SK-N-DZ (cell line): ENCODE results near the gene KIAA1671.

Experiments used
- DNase-seq: peaks from one replicate; pipeline ENCODE4 v3.0.0-alpha.2; 2015; ENCODE audit warnings: low spot score

KIAA1671 gene

GRCh38 chr22:25110846-25111578, 158.5 kb downstream of the KIAA1671 start:
- DNase-seq, result peak; percentile 80

GRCh38 chr22:25111579-25112517, 159.3 kb downstream of the KIAA1671 start:
- DNase-seq, result no peak

DNA sequence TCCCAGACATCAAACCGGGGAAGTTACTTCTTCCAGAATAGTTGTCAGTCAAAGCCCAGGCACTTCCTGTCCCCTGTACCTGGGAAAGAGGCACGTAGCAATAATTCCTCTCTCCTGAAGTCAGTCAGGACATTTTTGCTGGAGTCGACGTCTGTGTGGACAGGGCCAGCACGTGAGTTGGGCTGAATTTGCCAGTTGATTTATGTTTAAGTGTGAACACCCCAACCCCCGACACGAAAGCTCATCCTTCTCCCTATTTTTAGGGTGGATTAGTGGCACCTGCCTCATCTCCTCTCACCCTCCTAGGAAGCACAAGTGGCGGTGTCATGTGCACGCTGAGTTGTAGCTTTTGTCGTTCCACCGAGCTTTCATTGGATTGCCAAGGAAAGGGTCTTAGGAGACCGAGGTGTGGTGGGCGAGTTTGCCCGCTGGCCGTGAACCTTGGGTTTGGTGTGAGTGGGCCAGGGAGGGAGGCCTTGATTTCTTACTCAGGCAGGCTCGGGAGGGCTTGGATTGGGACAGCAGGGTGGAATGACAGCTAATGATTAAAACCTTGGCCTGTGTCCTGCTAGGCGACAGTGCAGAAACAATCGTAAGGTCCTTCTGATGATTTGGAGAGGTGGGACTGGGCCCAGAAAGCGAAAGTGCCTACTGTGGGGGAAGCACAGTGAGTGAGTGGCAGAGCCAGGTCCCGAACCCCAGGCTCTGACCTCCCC, 160.2 kb downstream of the KIAA1671 start:
- no peak for DNase-seq

DNA sequence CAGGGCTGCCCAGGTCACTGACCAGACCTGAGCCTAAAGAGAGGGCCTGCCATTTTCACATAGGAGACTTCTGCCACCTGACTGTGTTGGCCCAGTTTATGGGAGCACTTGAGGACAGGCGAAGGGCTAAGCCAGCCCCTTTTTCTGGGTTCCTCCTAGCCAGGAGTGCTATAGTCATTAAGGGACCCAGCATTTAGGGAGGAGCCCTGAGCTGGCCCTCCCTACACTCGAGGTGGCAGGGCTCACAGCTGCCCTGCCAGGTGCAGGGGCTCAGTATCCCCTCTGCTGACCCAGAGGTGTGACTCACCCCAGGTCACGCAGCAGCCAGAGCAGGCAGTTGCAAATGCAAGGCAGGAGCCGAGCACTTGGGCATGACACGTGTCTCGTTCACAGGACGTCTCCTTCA, 160.8 kb downstream of the KIAA1671 start:
- DNase-seq, result no peak

DNA sequence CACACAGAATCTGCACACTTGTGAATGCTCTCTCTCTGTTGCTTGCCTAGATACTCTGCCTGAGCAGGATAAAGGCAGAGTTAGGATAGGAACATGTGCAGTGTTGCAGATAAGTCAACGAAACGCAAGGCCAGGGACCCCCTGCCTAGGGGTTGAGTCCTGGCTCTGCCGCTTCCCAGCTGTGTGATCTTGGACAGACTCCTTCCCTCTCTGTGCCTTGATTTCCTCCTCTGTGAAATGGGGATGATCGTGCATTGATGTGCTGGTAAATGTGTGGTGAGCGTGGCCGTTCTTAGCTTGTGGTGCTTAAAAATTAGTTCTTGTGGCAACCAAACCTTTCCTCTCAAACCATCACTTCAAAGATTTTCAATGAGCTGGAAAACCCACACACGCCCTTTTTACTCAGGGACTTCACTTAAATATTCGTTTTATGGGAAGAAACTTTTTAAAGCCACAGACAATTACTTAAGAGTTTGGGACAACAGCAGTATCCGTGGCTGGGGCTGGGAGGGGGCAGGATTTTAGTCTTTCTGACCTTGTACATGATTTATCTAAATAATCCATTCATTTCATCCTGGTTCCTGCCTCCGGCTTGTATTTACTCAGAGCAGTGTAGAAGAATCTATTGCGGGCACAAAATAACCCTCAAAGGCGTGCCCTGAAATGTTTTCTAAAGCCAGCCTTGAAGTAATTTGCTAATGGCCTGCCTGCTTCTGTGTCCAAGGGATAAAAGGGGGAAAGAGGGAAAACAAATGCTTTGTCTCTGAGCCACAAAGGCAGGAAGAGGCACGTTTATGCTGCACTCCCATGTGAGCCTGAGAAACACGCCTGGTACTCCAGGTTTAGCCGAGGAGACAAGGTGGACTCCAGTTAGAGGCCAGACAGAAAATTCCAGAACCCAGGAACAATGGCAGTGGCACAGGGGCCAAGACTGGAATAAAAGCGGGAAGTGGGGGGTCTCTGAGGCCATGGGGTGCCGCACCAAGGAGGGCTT, 162.2 kb downstream of the KIAA1671 start:
- DNase-seq, result no peak

DNA sequence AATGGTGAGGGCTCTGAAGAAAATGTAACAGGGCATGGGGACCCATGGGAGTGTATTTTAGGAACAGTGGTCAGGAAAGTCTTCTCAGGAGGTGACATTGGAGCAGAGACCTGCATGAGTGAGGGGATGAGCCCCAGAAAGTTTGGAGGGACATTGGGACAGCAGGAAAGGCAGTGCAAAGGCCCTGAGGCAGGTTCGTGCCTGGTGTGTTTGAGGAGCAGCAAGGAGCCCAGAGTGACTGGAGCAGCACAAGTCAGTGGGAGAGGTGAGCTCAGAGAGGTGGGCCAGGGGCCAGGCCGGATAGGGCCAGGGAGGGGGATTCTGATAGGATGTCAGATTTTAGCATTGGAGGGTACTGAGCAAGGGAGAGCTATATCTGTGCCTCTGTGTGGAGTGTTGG, 167.1 kb downstream of the KIAA1671 start:
- DNase-seq, result no peak

GRCh38 chr22:25120093-25120561, 167.6 kb downstream of the KIAA1671 start:
- DNase-seq, result no peak

GRCh38 chr22:25120761-25121212, 168.3 kb downstream of the KIAA1671 start:
- DNase-seq, result no peak

DNA sequence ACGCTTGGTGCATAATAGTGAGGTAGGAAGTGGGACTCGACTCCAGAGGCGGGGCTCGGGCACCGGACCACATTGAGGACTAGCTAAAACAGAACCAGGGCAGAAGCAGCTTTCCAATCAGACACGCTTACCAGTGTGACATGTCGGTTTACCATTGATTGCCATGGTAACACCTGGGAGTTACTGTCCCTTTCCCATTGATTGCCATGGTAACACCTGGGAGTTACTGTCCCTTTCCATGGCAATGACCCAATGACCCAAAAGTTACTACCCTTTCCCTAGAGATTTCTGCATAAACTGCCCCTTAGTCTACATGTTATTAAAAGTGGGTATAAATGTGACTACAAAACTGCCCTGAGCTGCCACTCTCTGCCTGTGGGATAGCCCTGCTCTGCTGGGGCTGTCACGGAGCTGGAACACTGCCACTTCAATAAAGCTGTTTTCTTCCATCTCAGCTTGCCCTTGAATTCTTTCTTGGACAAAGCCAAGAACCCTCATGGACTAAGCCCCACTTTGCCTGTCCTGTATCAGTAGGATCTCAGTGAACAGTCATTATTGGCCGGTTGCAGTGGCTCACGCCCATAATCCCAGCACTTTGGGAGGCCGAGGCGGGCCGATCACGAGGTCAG, 169.7 kb downstream of the KIAA1671 start:
- DNase-seq, result no peak

DNA sequence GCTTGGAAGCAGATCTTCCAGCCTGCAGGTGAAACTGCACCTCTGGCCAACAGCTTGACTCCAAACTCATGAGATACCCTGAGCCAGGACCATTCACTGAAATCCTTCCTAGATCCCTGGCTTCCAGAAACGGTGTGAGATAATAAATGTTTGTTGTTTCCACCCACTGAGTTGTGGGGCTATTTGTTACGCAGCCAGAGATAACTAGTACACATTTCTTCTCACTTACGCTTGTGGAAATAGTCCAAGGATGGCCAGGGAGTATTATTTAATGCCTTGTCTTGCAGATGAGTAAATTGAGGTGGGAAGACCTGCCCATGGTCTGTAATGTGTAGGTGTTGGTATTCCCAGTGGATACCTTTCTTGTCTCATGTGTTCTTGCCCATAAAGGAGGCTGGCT, 171.2 kb downstream of the KIAA1671 start:
- no peak for DNase-seq

DNA sequence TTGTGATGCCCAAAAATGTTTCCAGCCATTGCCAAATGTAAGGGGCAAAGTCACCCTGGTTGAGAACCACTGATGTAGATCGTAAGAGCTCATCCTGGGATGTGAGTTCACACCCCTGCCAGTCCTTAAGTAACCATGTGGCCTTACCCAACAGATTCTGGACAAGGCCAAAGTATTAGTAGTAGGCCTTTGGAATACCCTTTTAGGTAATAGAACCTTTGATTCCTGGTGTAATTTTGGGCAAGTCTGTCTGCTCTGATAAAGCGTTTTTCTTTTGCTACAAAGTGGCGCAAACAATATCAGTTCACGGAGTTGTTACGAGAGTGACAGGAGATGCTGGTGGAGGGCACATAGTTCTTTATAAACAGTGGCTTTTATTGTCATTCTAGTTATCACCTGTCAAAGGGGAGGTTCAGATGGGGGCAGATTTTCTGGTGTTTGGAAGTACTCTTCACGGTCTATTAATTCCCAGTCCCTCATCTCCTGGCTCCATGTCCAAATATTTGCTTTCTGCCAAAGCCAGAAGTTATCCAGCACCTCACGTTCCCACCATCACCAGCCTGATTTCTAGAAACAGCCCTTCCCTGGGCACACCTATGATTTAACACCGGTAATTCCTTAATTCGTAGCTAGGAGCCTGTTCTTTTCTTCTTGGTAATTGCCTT, 173.3 kb downstream of the KIAA1671 start:
- DNase-seq, result no peak

- DNase-seq, result no peak
Measured at GRCh38 chr22:25126510-25126909, 174.0 kb downstream of the KIAA1671 start.

DNA sequence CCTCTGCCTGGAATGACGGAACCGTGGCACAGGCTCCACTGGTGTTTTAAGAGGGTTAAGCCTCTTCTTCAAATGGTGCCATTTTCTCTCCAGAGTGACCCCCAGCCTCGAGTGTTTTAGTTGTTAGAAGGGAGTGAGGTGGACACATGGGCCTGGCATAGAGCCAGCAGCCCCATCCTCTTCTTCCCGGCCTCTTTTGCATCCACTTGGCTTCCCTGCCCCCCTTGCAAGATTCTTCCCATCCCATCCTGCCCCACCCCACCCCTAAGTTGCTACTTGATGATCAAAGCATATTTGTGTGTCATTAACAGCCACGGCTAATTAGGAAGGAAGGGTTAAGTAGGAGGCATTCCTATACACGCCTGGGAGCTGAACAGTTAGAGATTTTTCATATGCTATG, 174.8 kb downstream of the KIAA1671 start:
- DNase-seq, result no peak

- no peak for DNase-seq
Measured at GRCh38 chr22:25130462-25130861, 177.9 kb downstream of the KIAA1671 start.

DNA sequence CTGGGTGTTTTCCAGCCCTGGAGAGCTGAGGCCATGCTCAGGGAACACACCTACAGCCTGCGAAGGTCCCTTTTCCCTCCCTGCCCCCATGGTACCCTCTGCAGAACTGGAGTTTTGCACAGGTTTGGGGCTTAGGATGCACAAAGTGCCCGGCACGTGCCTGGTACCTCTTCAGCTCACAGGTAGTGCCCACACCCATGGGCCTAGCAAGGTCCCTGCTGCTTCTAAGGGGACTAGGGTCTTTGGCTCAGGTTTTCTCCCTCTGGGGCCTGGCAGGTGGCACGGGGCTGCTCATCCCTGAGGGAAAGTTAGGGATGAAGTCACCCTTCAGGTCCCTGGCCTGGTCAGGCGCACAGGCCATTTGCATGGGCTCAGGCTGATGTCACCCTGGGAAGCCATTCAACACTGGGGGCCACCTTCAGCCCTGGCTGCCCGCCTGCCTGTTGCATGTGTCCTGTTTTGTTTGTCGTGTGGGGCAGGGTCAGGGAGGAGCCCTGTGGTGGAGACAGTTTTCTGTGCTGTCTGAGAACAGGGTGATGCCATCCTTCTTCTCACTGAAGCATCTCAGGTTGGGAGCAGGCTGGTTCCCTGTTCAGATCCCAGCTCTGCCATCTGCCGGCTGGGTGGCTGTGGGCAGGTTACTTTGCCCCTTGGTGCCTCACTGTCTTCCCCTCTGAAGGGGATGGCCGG, 178.8 kb downstream of the KIAA1671 start:
- no peak for DNase-seq

DNA sequence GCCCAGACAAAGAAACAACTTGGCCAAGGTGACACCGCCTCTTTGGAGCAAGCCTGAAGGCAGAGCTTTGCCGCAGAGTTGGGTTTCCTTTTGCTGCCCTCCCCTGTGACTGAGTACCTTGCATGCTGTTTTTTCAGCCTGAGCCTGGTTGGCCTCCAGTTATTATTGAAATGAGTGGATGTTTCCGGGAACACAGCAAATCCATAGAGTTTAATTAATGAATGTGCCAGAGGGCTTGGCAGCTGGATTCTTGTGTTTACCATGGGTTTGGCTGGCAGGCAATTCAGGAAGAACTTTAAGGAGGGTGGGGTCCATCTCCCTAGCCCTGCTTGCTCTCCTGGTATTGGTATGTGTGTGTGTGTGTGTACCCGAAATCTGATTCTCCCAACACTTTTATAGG, 181.5 kb downstream of the KIAA1671 start:
- no peak for DNase-seq

DNA sequence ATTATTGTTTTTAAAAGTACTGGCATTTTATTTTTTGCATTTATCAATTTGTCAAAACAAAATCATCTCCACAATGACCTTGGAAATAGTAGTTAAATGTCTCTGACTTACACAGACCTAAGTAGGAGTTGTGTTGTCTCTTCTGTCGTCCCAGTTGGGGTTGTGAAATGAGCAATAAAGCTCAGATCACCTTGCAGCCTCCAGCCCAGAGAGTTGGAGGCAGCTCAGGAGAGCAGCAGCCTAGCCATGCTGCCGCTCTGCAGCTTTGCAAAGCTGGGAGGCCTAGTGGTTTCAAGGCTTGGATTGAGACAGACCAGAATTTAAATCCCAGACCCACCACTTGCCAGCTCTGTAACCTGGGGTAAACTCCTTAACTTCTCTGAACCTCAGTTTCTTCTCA, 181.9 kb downstream of the KIAA1671 start:
- DNase-seq, result no peak

GRCh38 chr22:25136953-25137576, 184.5 kb downstream of the KIAA1671 start:
- DNase-seq, result no peak
